H1 (cell line): ENCODE measurements around the gene KIF21A. TPM values are rescaled to one million over a fixed set of nuclear protein-coding genes. Genes with fewer than 3 reads are reported as not detected.
"Not testable (repeated sequence)": the region's sequence is repeated elsewhere in the genome, so short reads cannot be mapped to it uniquely, and the experiment has no call there.

ENCODE experiments used
- CTCF ChIA-PET: fragments of 300-600 bp; sonication (Branson Sonifier 250); formaldehyde crosslinking; loops from one replicate; lab custom pipeline; 2021; ENCODE audit not compliant: partially characterized antibody; lab: Charles Lee
- POLR2A ChIA-PET: fragments of 300-600 bp; sonication (Branson Sonifier 250); formaldehyde crosslinking; loops from one replicate; lab custom pipeline; 2021; ENCODE audit warnings: inconsistent platforms; ENCODE audit not compliant: partially characterized antibody; lab: Charles Lee
- DNase-seq, 2 experiments: peaks; one replicate each; pipeline versions ENCODE4 v3.0.0 to v3.0.0-alpha.2; 2010 to 2022; ENCODE audit warnings: low spot score in 2 of 2, low read depth in 1 of 2, mixed read lengths in 1 of 2
- FAIRE-seq: peaks from 2 replicates; lab custom pipeline; 2011; peaks lifted over from hg19 to GRCh38; lab: Jason Lieb, UNC
- H2AFZ ChIP-seq: 2 replicates; pipeline ENCODE4 v1.8.1; 2012; ENCODE audit warnings: low read length, inconsistent platforms
- H2AK5ac ChIP-seq: 2 replicates; pipeline ENCODE4 v1.6.1; 2013; ENCODE audit warnings: low read depth, low read length
- H2BK120ac ChIP-seq: replicated peaks from 2 replicates; pipeline ENCODE3; 2013; ENCODE audit warnings: low read depth, low read length, inconsistent platforms
- H2BK12ac ChIP-seq: 2 replicates; pipeline ENCODE4 v1.6.1; 2013; ENCODE audit warnings: low read depth, low read length
- H2BK15ac ChIP-seq: 2 replicates; pipeline ENCODE4 v1.6.1; 2013; ENCODE audit warnings: low read length
- H2BK20ac ChIP-seq: 2 replicates; pipeline ENCODE4 v1.6.1; 2013; ENCODE audit warnings: low read length
- H2BK5ac ChIP-seq: 2 replicates; pipeline ENCODE4 v1.6.1; 2013; ENCODE audit warnings: low read depth, low read length
- H3K14ac ChIP-seq: 2 replicates; pipeline ENCODE4 v1.6.1; 2013; ENCODE audit warnings: inconsistent platforms; ENCODE audit not compliant: insufficient read length
- H3K18ac ChIP-seq: 2 replicates; pipeline ENCODE4 v1.6.1; 2013; ENCODE audit warnings: low read length; ENCODE audit errors: extremely low read depth
- H3K23ac ChIP-seq: 2 replicates; pipeline ENCODE4 v1.6.1; 2013; ENCODE audit warnings: inconsistent platforms; ENCODE audit not compliant: insufficient read length
- H3K23me2 ChIP-seq: 2 replicates; pipeline ENCODE4 v1.6.1; 2013; ENCODE audit warnings: low read depth, low read length
- H3K27ac ChIP-seq: 2 replicates; pipeline ENCODE4 v1.6.1; 2011; ENCODE audit warnings: low read depth, low read length, inconsistent platforms
- H3K27me3 ChIP-seq, 4 experiments: replicated peaks in 1 of 4; 1 replicate in 1 of 4; 2 replicates in 3 of 4; pipeline versions ENCODE4 v1.6.1 to v1.8.1; 2011 to 2013; ENCODE audit warnings: low read length in 3 of 4, mild to moderate bottlenecking in 3 of 4, inconsistent platforms in 2 of 4, mixed read lengths in 2 of 4, moderate library complexity in 1 of 4; ENCODE audit not compliant: control insufficient read depth in 3 of 4, insufficient read depth in 3 of 4; ENCODE audit errors: extremely low read depth in 1 of 4
- H3K36me3 ChIP-seq, 4 experiments: 2 replicates each; pipeline versions ENCODE4 v1.6.1 to v1.8.1; 2011 to 2013; ENCODE audit warnings: mild to moderate bottlenecking in 4 of 4, low read length in 3 of 4, moderate library complexity in 2 of 4, control low read depth in 1 of 4, inconsistent platforms in 1 of 4; ENCODE audit not compliant: insufficient read depth in 4 of 4, control insufficient read depth in 2 of 4
- H3K4ac ChIP-seq: replicated peaks from 2 replicates; pipeline ENCODE3; 2013; ENCODE audit warnings: low read length, low read depth, mixed read lengths, inconsistent platforms; ENCODE audit not compliant: insufficient read length
- H3K4me1 ChIP-seq, 4 experiments: replicated peaks in 1 of 4; 1 replicate in 1 of 4; 2 replicates in 3 of 4; pipeline versions ENCODE4 v1.6.1 to v1.8.1; 2011 to 2013; ENCODE audit warnings: low read length in 3 of 4, inconsistent platforms in 2 of 4, mixed read lengths in 1 of 4; ENCODE audit not compliant: insufficient read depth in 4 of 4, control insufficient read depth in 3 of 4
- H3K4me2 ChIP-seq, 2 experiments: 2 replicates each; pipeline versions ENCODE4 v1.6.1 to v1.8.1; 2011 to 2013; ENCODE audit warnings: low read depth in 2 of 2, low read length in 2 of 2, control low read depth in 1 of 2, inconsistent platforms in 1 of 2, mild to moderate bottlenecking in 1 of 2; ENCODE audit not compliant: insufficient read depth in 1 of 2
- H3K4me3 ChIP-seq, 4 experiments: fragments of 200-600, 300-600 bp in 1 of 4; sonication (generic), shearing (Covaris generic), sonication (Bioruptor Twin) in 1 of 4; 2 replicates each; pipeline versions ENCODE4 v1.5.1 to v1.8.1; 2011 to 2016; ENCODE audit warnings: low read length in 4 of 4, low read depth in 3 of 4, control low read depth in 2 of 4, inconsistent platforms in 2 of 4, mild to moderate bottlenecking in 2 of 4, mixed read lengths in 1 of 4, moderate library complexity in 1 of 4; ENCODE audit not compliant: insufficient read depth in 2 of 4; ENCODE audit errors: extremely low read depth in 1 of 4
- H3K56ac ChIP-seq: replicated peaks from 2 replicates; pipeline ENCODE3; 2013; ENCODE audit warnings: low read depth, mild to moderate bottlenecking, mixed read lengths, low read length, inconsistent platforms; ENCODE audit not compliant: insufficient read length
- H3K79me1 ChIP-seq: 2 replicates; pipeline ENCODE4 v1.6.1; 2013; ENCODE audit warnings: low read depth, low read length, control low read depth
- H3K79me2 ChIP-seq, 2 experiments: 2 replicates each; pipeline versions ENCODE4 v1.6.1 to v1.8.1; 2012 to 2013; ENCODE audit warnings: low read length in 2 of 2, mild to moderate bottlenecking in 2 of 2, inconsistent platforms in 1 of 2; ENCODE audit not compliant: insufficient read depth in 2 of 2, control insufficient read depth in 1 of 2
- H3K9ac ChIP-seq, 4 experiments: replicated peaks in 1 of 4; 1 replicate in 1 of 4; 2 replicates in 3 of 4; pipeline versions ENCODE4 v1.6.1 to v1.8.1; 2011 to 2013; ENCODE audit warnings: low read depth in 3 of 4, low read length in 3 of 4, control low read depth in 2 of 4, mild to moderate bottlenecking in 2 of 4, moderate library complexity in 2 of 4, inconsistent platforms in 1 of 4; ENCODE audit errors: extremely low read depth in 1 of 4
- H3K9me3 ChIP-seq, 2 experiments: 2 replicates each; pipeline versions ENCODE4 v1.6.1 to v1.8.1; 2012 to 2013; ENCODE audit warnings: mild to moderate bottlenecking in 2 of 2, moderate library complexity in 2 of 2, control low read depth in 1 of 2, inconsistent platforms in 1 of 2, low read depth in 1 of 2, low read length in 1 of 2, mixed read lengths in 1 of 2; ENCODE audit not compliant: insufficient read depth in 2 of 2
- H4K20me1 ChIP-seq, 2 experiments: replicated peaks in 1 of 2; 2 replicates each; pipeline versions ENCODE3 to v1.8.1; 2011 to 2013; ENCODE audit warnings: inconsistent platforms in 2 of 2, low read length in 2 of 2, mild to moderate bottlenecking in 1 of 2; ENCODE audit not compliant: insufficient read depth in 2 of 2, control insufficient read depth in 1 of 2
- H4K5ac ChIP-seq: 2 replicates; pipeline ENCODE4 v1.6.1; 2013; ENCODE audit warnings: low read length, low read depth, mixed read lengths, inconsistent platforms; ENCODE audit not compliant: insufficient read length
- H4K8ac ChIP-seq: 2 replicates; pipeline ENCODE4 v1.8.0; 2013; ENCODE audit warnings: mild to moderate bottlenecking, moderate library complexity, low read length, inconsistent platforms; ENCODE audit not compliant: insufficient read depth; ENCODE audit errors: extremely low read depth
- H4K91ac ChIP-seq: replicated peaks from 2 replicates; pipeline ENCODE3; 2013; ENCODE audit warnings: low read length, mixed read lengths, inconsistent platforms; ENCODE audit not compliant: insufficient read length
- WGBS, 2 experiments: shearing (Covaris generic) in 1 of 2; methylation state at CpG; one replicate each; pipeline versions ENCODE4 v1.1.6 to v1.1.7; 2013 to 2015; ENCODE audit warnings: low lambda C conversion rate in 2 of 2, mixed read lengths in 2 of 2, inconsistent platforms in 1 of 2, low coverage in 1 of 2, missing lambda C conversion rate in 1 of 2; ENCODE audit not compliant: insufficient replicate concordance in 2 of 2, insufficient coverage in 1 of 2, insufficient read length in 1 of 2; ENCODE audit errors: extremely low coverage in 1 of 2, missing lambda C conversion rate in 1 of 2; 5-methylcytosine and 5-hydroxymethylcytosine counted together
- polyA plus RNA-seq, 7 experiments: library from polyadenylated mRNA; depleted of rRNA in 3 of 7; stranded (reverse) in 5 of 7; unstranded in 2 of 7; fragments of >200 nt in 5 of 7; fragments of 200-250 nt in 2 of 7; gene quantifications; 1 replicate in 5 of 7; 2 replicates in 1 of 7; 4 replicates in 1 of 7; pipeline versions ENCODE4 v1.2.1 to v1.2.3, GENCODE V29; 2011 to 2013; ENCODE audit warnings: missing spikeins in 2 of 7, mixed read lengths in 2 of 7
- total RNA-seq: library from RNA; stranded (reverse); fragmentation: NEBNext Ultra II Directional; extraction: Animal tissue kit (Norgen Biotek cat#: 25700); gene quantifications from 2 replicates; pipeline ENCODE4 v1.2.1, GENCODE V29; 2021

Gene KIF21A
- total and polyA plus RNA-seq, 2 of the 8 experiments (the other 6 are each of a cell fraction or from before 2014, with no cell fraction given) = 10.0 to 26.0 TPM

DNA sequence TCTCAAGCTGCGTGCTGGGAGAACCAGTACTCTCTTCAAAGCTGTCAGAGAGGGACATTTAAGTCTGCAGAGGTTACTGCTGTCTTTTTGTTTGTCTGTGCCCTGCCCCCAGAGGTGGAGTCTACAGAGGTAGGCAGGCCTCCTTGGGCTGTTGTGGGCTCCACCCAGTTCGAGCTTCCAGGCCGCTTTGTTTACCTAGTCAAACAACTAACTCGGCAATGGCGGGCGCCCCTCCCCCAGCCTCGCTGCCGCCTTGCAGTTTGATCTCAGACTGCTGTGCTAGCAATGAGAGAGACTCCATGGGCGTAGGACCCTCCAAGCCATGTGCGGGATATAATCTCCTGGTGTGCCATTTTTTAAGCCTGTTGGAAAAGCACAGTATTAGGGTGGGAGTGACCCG lies 32.2 kb upstream of the KIF21A start:
- WGBS, 2 experiments = 95% methylated on average over 11 of the region's 11 CpGs; no CpG with 5 or more reads in 1 of the 2 experiments
- FAIRE-seq = not testable (repeated sequence)

More for the DNA sequence above, 32.2 kb upstream of the KIF21A start:
- H2BK15ac ChIP-seq, CTCF ChIA-PET, H3K79me2 ChIP-seq, H4K5ac ChIP-seq, H3K36me3 ChIP-seq, H2BK120ac ChIP-seq, H3K9ac ChIP-seq, H3K14ac ChIP-seq, H2AFZ ChIP-seq, H2BK5ac ChIP-seq, H3K4me2 ChIP-seq, H3K18ac ChIP-seq, H3K23ac ChIP-seq, H3K79me1 ChIP-seq, H3K23me2 ChIP-seq, H3K27ac ChIP-seq, H4K8ac ChIP-seq, H4K91ac ChIP-seq, DNase-seq, H3K4me3 ChIP-seq, H3K56ac ChIP-seq, H3K4me1 ChIP-seq, H2BK12ac ChIP-seq, H3K4ac ChIP-seq, H4K20me1 ChIP-seq, H2AK5ac ChIP-seq, H2BK20ac ChIP-seq, H3K27me3 ChIP-seq: not testable (repeated sequence)
- POLR2A ChIA-PET = interaction anchor here (1.3 kb wide), 1 partner anchor 24 kb away, joined by 3 read pairs; no protein-coding TSS in a partner anchor
- peaks cover 5 to 12% of the 10 kb centered on the region in 2 experiments; a peak in 2 of 4 replicates for H3K9me3 ChIP-seq
